GM12878 (cell line): ENCODE data around the gene THOC6. TPM values are rescaled to one million over a fixed set of nuclear protein-coding genes. Genes with fewer than 3 reads are reported as not detected.

ENCODE experiments used
- ATAC-seq: fragments of 200-7000 bp; cut with Tn5 transposase; 3 replicates; pipeline ENCODE4 v1.9.1; 2020; ENCODE audit warnings: mild to moderate bottlenecking, moderate library complexity
- BruUV-seq: library from RNA; stranded (reverse); fragments of 400-500 nt; replicated peaks from 2 replicates; lab custom pipeline; 2021; lab: Mats Ljungman, UMichigan
- CTCF ChIA-PET: fragments of 300-600 bp; sonication (Branson Sonifier 250); formaldehyde crosslinking; extraction: SDS; loops from one replicate; lab custom pipeline; 2021; ENCODE audit warnings: inconsistent platforms; lab: Yijun Ruan, JAX
- POLR2A ChIA-PET: fragments of 350-600 bp; formaldehyde crosslinking; extraction: SDS; loops from one replicate; lab custom pipeline; 2021; ENCODE audit warnings: inconsistent platforms; lab: Charles Lee
- RAD21 ChIA-PET: fragments of 300-600 bp; sonication (Branson Sonifier 250); formaldehyde crosslinking; loops from one replicate; lab custom pipeline; 2023; ENCODE audit warnings: antibody characterized with exemption; ENCODE audit not compliant: unreplicated experiment; lab: Charles Lee
- SMC1A ChIA-PET: fragments of 300-600 bp; sonication (Branson Sonifier 250); formaldehyde crosslinking; loops from one replicate; lab custom pipeline; 2023; ENCODE audit not compliant: unreplicated experiment, uncharacterized antibody; lab: Charles Lee
- DNase-seq: peaks from one replicate; pipeline ENCODE4 v3.0.0-alpha.2; 2011; ENCODE audit warnings: low read depth, low spot score
- FAIRE-seq: peaks from 3 replicates; lab custom pipeline; 2011; peaks lifted over from hg19 to GRCh38; lab: Jason Lieb, UNC
- H2AFZ ChIP-seq: 2 replicates; pipeline ENCODE4 v1.6.0; 2011; ENCODE audit warnings: low read depth, low read length, control low read depth; ENCODE audit not compliant: control insufficient read depth
- H3K27ac ChIP-seq: 2 replicates; pipeline ENCODE4 v1.5.1; 2011; ENCODE audit warnings: control low read depth; ENCODE audit not compliant: control insufficient read depth, insufficient read depth
- H3K27me3 ChIP-seq, 2 experiments: replicated peaks in 1 of 2; 2 replicates each; pipeline versions ENCODE4 v1.6.0 to v1.6.1; 2011; ENCODE audit warnings: low read length in 1 of 2; ENCODE audit not compliant: control insufficient read depth in 2 of 2, insufficient read depth in 2 of 2
- H3K36me3 ChIP-seq, 2 experiments: 2 replicates each; pipeline ENCODE4 v1.5.1; 2011; ENCODE audit warnings: low read length in 1 of 2; ENCODE audit not compliant: control insufficient read depth in 2 of 2, insufficient read depth in 2 of 2
- H3K4me1 ChIP-seq: 2 replicates; pipeline ENCODE4 v1.6.1; 2011; ENCODE audit warnings: mild to moderate bottlenecking, low read length, moderate library complexity, mixed read lengths; ENCODE audit not compliant: control insufficient read depth, insufficient read depth
- H3K4me2 ChIP-seq: 2 replicates; pipeline ENCODE4 v1.6.0; 2011; ENCODE audit warnings: control low read depth; ENCODE audit not compliant: control insufficient read depth, insufficient read depth
- H3K4me3 ChIP-seq: fragments of 200-600 bp; sonication (generic); 2 replicates; pipeline ENCODE4 v1.5.1; 2016
- H3K79me2 ChIP-seq: 2 replicates; pipeline ENCODE4 v1.6.0; 2011; ENCODE audit warnings: low read length; ENCODE audit not compliant: control insufficient read depth, insufficient read depth
- H3K9ac ChIP-seq: 2 replicates; pipeline ENCODE4 v1.8.0; 2011; ENCODE audit warnings: low read length, control low read depth, mixed read lengths; ENCODE audit not compliant: control insufficient read depth, insufficient read depth
- H3K9me3 ChIP-seq: replicated peaks from 3 replicates; pipeline ENCODE4 v1.5.1; 2011; ENCODE audit warnings: mild to moderate bottlenecking, low read length; ENCODE audit not compliant: control insufficient read depth, insufficient read depth
- H4K20me1 ChIP-seq: 2 replicates; pipeline ENCODE4 v1.6.0; 2011; ENCODE audit not compliant: control insufficient read depth, insufficient read depth
- IKZF2 ChIP-seq, 2 experiments: fragments of 450-650 bp; IDR thresholded peaks; 2 replicates each; pipeline ENCODE4 v1.6.1; 2017; ENCODE audit warnings: mild to moderate bottlenecking in 2 of 2, moderate library complexity in 2 of 2
- JUNB ChIP-seq: IDR thresholded peaks from 2 replicates; pipeline ENCODE4 v1.6.1; 2016; ENCODE audit warnings: antibody characterized with exemption, mild to moderate bottlenecking
- PAX5 ChIP-seq: IDR thresholded peaks from 2 replicates; pipeline ENCODE4 v1.6.1; 2011; ENCODE audit warnings: low read depth, low read length, borderline replicate concordance
- RCOR1 ChIP-seq: conservative IDR thresholded peaks from 2 replicates; pipeline ENCODE4 v1.6.1; 2012; ENCODE audit warnings: low read depth, low read length, improper control_type of control experiment
- SMAD1 ChIP-seq: fragments of 450-650 bp; IDR thresholded peaks from 2 replicates; pipeline ENCODE4 v1.6.1; 2018; ENCODE audit warnings: mild to moderate bottlenecking, low read depth; ENCODE audit not compliant: partially characterized antibody
- WGBS: methylation state at CpG from one replicate; pipeline ENCODE4 v1.1.6; 2016; ENCODE audit warnings: low lambda C conversion rate; ENCODE audit not compliant: insufficient replicate concordance, insufficient coverage; ENCODE audit errors: missing lambda C conversion rate; 5-methylcytosine and 5-hydroxymethylcytosine counted together
- in situ Hi-C: fragments of 300-500 bp; cut with MboI; formaldehyde crosslinking; loops from 9 replicates; pipeline ENCODE4 v1.14.3; 2018; ENCODE audit warnings: mixed read lengths
- intact Hi-C: fragments of 100-400 bp; cut with micrococcal nuclease; formaldehyde crosslinking; loops from one replicate; pipeline ENCODE4 v1.14.2; 2022; ENCODE audit not compliant: unreplicated experiment
- polyA plus RNA-seq, 11 experiments: library from polyadenylated mRNA; depleted of rRNA in 4 of 11; unstranded in 6 of 11; stranded (reverse) in 5 of 11; fragments of >200 nt; fragmentation: Nextera tagmentation in 4 of 11; fragmentation: Illumina TruSeq in 1 of 11; extraction: Ambion mirVana in 4 of 11; extraction: Trizol in 1 of 11; gene quantifications; 1 replicate in 1 of 11; 2 replicates in 10 of 11; pipeline versions ENCODE4 v1.2.1 to v1.2.3, GENCODE V29; 2011 to 2016; ENCODE audit warnings: inconsistent platforms in 2 of 11, missing spikeins in 2 of 11, low read depth in 1 of 11
- total RNA-seq, 4 experiments: library from RNA; depleted of rRNA in 3 of 4; stranded (reverse); fragments of >200 nt in 3 of 4; fragmentation: Illumina TruSeq in 1 of 4; extraction: Trizol in 1 of 4; gene quantifications; 2 replicates each; pipeline versions ENCODE4 v1.2.1 to v1.2.3, GENCODE V29; 2013 to 2021
- TF ChIP-seq, protein P1 (sequence below): IDR thresholded peaks from 2 replicates; pipeline ENCODE4 v1.6.1; 2011; ENCODE audit warnings: mild to moderate bottlenecking, low read depth, low read length, moderate library complexity; ENCODE audit not compliant: insufficient replicate concordance
- TF ChIP-seq, protein P2 (sequence below): IDR thresholded peaks from 2 replicates; pipeline ENCODE4 v1.6.1; 2012; ENCODE audit warnings: low read length, inconsistent platforms

THOC6 gene
- total and polyA plus RNA-seq, 10 of the 15 experiments (the other 5 are each of a cell fraction or from before 2014, with no cell fraction given): 1.0 to 54.4 (median 27.9) TPM

DNA sequence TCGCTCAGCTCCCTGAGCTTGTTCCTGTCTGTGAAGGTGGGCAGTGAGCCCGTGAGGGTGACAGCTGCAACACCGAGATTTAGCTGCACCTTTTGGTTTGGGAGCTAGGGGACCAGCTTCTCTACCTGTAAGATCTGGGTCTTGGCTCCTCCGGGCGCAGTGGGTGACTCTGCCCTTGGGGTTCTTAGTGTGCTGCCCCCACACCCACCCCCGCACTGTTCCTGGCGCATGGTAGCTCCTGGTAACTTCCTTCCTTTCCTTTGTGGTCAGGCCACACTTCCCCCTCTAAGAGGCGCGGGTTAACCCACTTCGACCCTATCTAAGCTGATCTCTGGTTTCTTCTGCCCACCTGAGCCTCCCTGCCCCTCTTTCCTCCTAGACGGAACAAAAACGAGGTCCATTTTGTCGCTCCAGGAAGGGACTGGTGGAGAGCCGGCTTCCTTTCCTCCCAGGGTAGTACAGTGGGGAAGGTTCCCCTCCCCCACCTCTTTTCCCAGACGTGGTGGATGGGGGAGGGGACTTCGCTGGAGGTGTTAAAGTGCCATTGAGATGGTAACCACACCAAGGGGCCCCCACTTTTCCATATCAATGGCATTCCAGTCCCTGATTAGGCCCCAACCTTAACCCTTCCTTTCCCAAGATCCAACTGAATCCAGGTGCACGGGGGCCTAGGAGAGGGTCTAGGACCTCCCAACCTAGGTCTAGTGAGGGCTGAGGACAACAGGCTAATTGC is 15.7 kb upstream of the THOC6 start:
- no peaks in the 10 kb centered on the region for H4K20me1 ChIP-seq
- in situ Hi-C loops (no loop called here), intact Hi-C loops (no loop called here)
- no peaks in the 10 kb centered on the region for H3K9me3 ChIP-seq
- no peak overlapping the region for H3K27ac ChIP-seq
- H3K27me3 ChIP-seq: peaks cover 0 to 17% of the 10 kb centered on the region in 2 experiments
- H3K36me3 ChIP-seq: no peaks in the 10 kb centered on the region
- POLR2A ChIA-PET: interaction anchor here (1.4 to 1.5 kb wide), 2 partner anchors 12 to 20 kb away, joined by 3 to 5 read pairs; partner anchors contain the start of gene TNFRSF12A
- H3K79me2 ChIP-seq: no peaks in the 10 kb centered on the region
- no peak for DNase-seq
- peaks cover 17% of the 10 kb centered on the region for H3K4me1 ChIP-seq
- RAD21 ChIA-PET: interaction anchor here (1.5 to 2.1 kb wide), 2 partner anchors 14 to 20 kb away, joined by 7 to 8 read pairs; no protein-coding TSS in a partner anchor
- CTCF ChIA-PET: interaction anchor here (11.3 kb wide), 1 partner anchor 19 kb away, joined by 421 read pairs; the partner anchor contains the start of genes CLDN6, HCFC1R1, THOC6 and TNFRSF12A
- peak overlapping the region; percentile 26; the same call in 1 of the 2 replicates for H3K4me2 ChIP-seq
- ATAC-seq: no peak
- no peak overlapping the region for H3K4me3 ChIP-seq
- no peak overlapping the region for H3K9ac ChIP-seq
- peak overlapping the region; percentile 16 for H2AFZ ChIP-seq
- TF ChIP-seq, protein P1, sequence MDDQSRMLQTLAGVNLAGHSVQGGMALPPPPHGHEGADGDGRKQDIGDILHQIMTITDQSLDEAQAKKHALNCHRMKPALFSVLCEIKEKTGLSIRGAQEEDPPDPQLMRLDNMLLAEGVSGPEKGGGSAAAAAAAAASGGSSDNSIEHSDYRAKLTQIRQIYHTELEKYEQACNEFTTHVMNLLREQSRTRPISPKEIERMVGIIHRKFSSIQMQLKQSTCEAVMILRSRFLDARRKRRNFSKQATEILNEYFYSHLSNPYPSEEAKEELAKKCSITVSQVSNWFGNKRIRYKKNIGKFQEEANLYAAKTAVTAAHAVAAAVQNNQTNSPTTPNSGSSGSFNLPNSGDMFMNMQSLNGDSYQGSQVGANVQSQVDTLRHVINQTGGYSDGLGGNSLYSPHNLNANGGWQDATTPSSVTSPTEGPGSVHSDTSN: no peak
- no peak for TF ChIP-seq SMAD1
- TF ChIP-seq, protein P2, sequence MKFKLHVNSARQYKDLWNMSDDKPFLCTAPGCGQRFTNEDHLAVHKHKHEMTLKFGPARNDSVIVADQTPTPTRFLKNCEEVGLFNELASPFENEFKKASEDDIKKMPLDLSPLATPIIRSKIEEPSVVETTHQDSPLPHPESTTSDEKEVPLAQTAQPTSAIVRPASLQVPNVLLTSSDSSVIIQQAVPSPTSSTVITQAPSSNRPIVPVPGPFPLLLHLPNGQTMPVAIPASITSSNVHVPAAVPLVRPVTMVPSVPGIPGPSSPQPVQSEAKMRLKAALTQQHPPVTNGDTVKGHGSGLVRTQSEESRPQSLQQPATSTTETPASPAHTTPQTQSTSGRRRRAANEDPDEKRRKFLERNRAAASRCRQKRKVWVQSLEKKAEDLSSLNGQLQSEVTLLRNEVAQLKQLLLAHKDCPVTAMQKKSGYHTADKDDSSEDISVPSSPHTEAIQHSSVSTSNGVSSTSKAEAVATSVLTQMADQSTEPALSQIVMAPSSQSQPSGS: no peak
- no peak for TF ChIP-seq JUNB
- TF ChIP-seq IKZF2 (IDR thresholded peaks at IDR 0.05): no peak
- TF ChIP-seq RCOR1: no peak
- TF ChIP-seq PAX5: no peak
- SMC1A ChIA-PET: interaction anchor here (7.2 kb wide), 1 partner anchor 18 kb away, joined by 91 read pairs; the partner anchor contains the start of genes HCFC1R1 and THOC6
- FAIRE-seq: no peak
- BruUV-seq: no TSS peak
- WGBS: 4% methylated on average over 17 of the region's 17 CpGs
